Nephron (organoid): ENCODE measurements around the gene GFOD1.

ENCODE experiments used
- H3K27ac Mint-ChIP-seq, 3 experiments: 2 replicates each; pipeline ENCODE4 v1.8.0; 2020; ENCODE audit warnings: mixed read lengths in 3 of 3, mild to moderate bottlenecking in 2 of 3, moderate library complexity in 1 of 3
- H3K27me3 Mint-ChIP-seq: 2 replicates; pipeline ENCODE4 v1.8.0; 2021; ENCODE audit warnings: low read depth, mild to moderate bottlenecking, moderate library complexity, mixed read lengths
- H3K36me3 Mint-ChIP-seq: 2 replicates; pipeline ENCODE4 v1.8.0; 2020; ENCODE audit warnings: low read depth, mixed read lengths
- H3K4me1 Mint-ChIP-seq: 2 replicates; pipeline ENCODE4 v1.8.0; 2020; ENCODE audit warnings: mixed read lengths
- H3K4me3 Mint-ChIP-seq, 3 experiments: 2 replicates each; pipeline ENCODE4 v1.8.0; 2020; ENCODE audit warnings: mild to moderate bottlenecking in 3 of 3, mixed read lengths in 3 of 3, moderate library complexity in 2 of 3
- H3K9me3 Mint-ChIP-seq: 2 replicates; pipeline ENCODE4 v1.8.0; 2020; ENCODE audit warnings: mixed read lengths
- CTCF ChIP-seq, 3 experiments: fragments of 200-600 bp; sonication (generic); IDR thresholded peaks; one replicate each; pipeline ENCODE4 v1.5.0; 2021; ENCODE audit warnings: antibody characterized with exemption in 3 of 3; ENCODE audit not compliant: unreplicated experiment in 3 of 3

GFOD1 gene

GRCh38 chr6:13423252-13423651 is 64.1 kb downstream of the GFOD1 start:
- no peak overlapping the region for H3K4me3 Mint-ChIP-seq
- peak overlapping the region; percentile 28 to 91 (median 89) for H3K27ac Mint-ChIP-seq
- H3K36me3 Mint-ChIP-seq, result no peaks in the 10 kb centered on the region
- no peaks in the 10 kb centered on the region for H3K9me3 Mint-ChIP-seq
- TF ChIP-seq CTCF (IDR thresholded peaks at IDR 0.05; ENCODE audit: unreplicated experiment in 3 of 3), result no peak
- H3K27me3 Mint-ChIP-seq, result peaks cover 18% of the 10 kb centered on the region
- peaks cover 65% of the 10 kb centered on the region for H3K4me1 Mint-ChIP-seq

- Mint-ChIP-seq H3K27me3 (peaks cover 17% of the 10 kb centered on the region), H3K4me3 (no peak overlapping the region), H3K27ac (peak overlapping the region; percentile 83 to 91 (median 89)), H3K36me3 (no peaks in the 10 kb centered on the region), H3K4me1 (peaks cover 65% of the 10 kb centered on the region), H3K9me3 (no peaks in the 10 kb centered on the region)
- no peak for TF ChIP-seq CTCF (IDR thresholded peaks at IDR 0.05; ENCODE audit: unreplicated experiment in 3 of 3)
Observed at GRCh38 chr6:13422681-13423221, 64.6 kb downstream of the GFOD1 start.

- no peak for TF ChIP-seq CTCF (IDR thresholded peaks at IDR 0.05; ENCODE audit: unreplicated experiment in 3 of 3)
Observed at GRCh38 chr6:13421425-13422059, 65.9 kb downstream of the GFOD1 start.

GRCh38 chr6:13420269-13420668 is 67.1 kb downstream of the GFOD1 start:
- TF ChIP-seq CTCF (IDR thresholded peaks at IDR 0.05; ENCODE audit: unreplicated experiment in 3 of 3), result no peak
- peaks cover 8% of the 10 kb centered on the region for H3K27me3 Mint-ChIP-seq

More at GRCh38 chr6:13421425-13422059, 65.9 kb downstream of the GFOD1 start:
- Mint-ChIP-seq H3K9me3 (no peaks in the 10 kb centered on the region), H3K27ac (peak overlapping the region; percentile 83 to 91 (median 89)), H3K4me1 (peaks cover 67% of the 10 kb centered on the region), H3K4me3 (peak overlapping the region in 2 of 3 experiments; percentile 19 to 35), H3K36me3 (no peaks in the 10 kb centered on the region), H3K27me3 (peaks cover 16% of the 10 kb centered on the region)

GRCh38 chr6:13419422-13420195 is 67.8 kb downstream of the GFOD1 start:
- peaks cover 54% of the 10 kb centered on the region for H3K4me1 Mint-ChIP-seq
- H3K9me3 Mint-ChIP-seq, result no peaks in the 10 kb centered on the region
- H3K27me3 Mint-ChIP-seq, result peaks cover 8% of the 10 kb centered on the region
- no peak for TF ChIP-seq CTCF (IDR thresholded peaks at IDR 0.05; ENCODE audit: unreplicated experiment in 3 of 3)
- no peaks in the 10 kb centered on the region for H3K36me3 Mint-ChIP-seq
- H3K4me3 Mint-ChIP-seq, result no peak overlapping the region
- H3K27ac Mint-ChIP-seq, result peak overlapping the region; percentile 58 to 89 (median 79)

More at GRCh38 chr6:13420269-13420668, 67.1 kb downstream of the GFOD1 start:
- H3K4me3 Mint-ChIP-seq, result peak overlapping the region in 2 of 3 experiments; percentile 3 to 8
- peaks cover 58% of the 10 kb centered on the region for H3K4me1 Mint-ChIP-seq
- H3K27ac Mint-ChIP-seq, result peak overlapping the region; percentile 58 to 89 (median 79)
- no peaks in the 10 kb centered on the region for H3K36me3 Mint-ChIP-seq
- no peaks in the 10 kb centered on the region for H3K9me3 Mint-ChIP-seq
